ENCODE data around the gene SLC35A1. TPM values are rescaled to one million over a fixed set of nuclear protein-coding genes. Genes with fewer than 3 reads are reported as not detected.

SLC35A1 gene
- total and polyA plus RNA-seq, 2 of the 8 experiments (the other 6 are each of a cell fraction or from before 2014, with no cell fraction given), result 4.7 to 9.2 TPM

DNA sequence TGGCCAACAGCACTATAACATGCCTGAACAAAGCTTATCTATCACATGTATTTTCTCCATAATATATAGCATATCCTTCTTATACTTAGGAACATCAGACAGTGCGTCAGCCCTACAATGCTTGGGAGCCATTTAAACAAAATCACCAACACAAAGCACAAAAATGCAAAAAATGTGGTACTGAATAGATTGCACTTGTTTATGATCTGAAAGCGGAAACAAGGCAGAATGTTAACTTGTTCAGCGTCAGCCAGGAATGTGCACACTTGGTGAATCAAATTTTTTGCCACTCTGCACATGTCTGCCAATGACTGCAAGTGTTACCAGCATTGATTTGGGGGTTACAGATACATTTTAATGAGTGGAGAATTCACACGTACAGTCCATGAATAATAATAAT is 14.8 kb downstream of the SLC35A1 start:
- Histone ChIP-seq H4K20me1 (replicated peaks in 1 of 2; ENCODE audit: control insufficient read depth in 1 of 2, insufficient read depth in 2 of 2, low read length in 2 of 2) (no peaks in the 10 kb centered on the region), H3K79me2 (ENCODE audit: control insufficient read depth in 1 of 2, insufficient read depth in 2 of 2, low read length in 2 of 2) (no peaks in the 10 kb centered on the region), H3K4me2 (ENCODE audit: insufficient read depth in 1 of 2, low read depth in 2 of 2, low read length in 2 of 2) (no peak overlapping the region), H2BK15ac (ENCODE audit: low read length) (no peak overlapping the region), H2AFZ (ENCODE audit: low read length) (no peak overlapping the region), H3K4ac (replicated peaks; ENCODE audit: insufficient read length, low read depth, low read length) (no peak overlapping the region), H2BK5ac (ENCODE audit: low read depth, low read length) (no peak overlapping the region), H3K4me1 (replicated peaks in 1 of 4; ENCODE audit: control insufficient read depth in 3 of 4, insufficient read depth in 4 of 4, low read length in 3 of 4) (peaks cover 7 to 14% (median 9%) of the 10 kb centered on the region in 4 experiments), H3K4me3 (ENCODE audit: extremely low read depth in 1 of 4, insufficient read depth in 2 of 4, low read depth in 3 of 4, low read length in 4 of 4) (no peak overlapping the region), H3K18ac (ENCODE audit: extremely low read depth, low read length) (no peak overlapping the region), H4K91ac (replicated peaks; ENCODE audit: insufficient read length, low read length) (no peak overlapping the region), H3K9ac (replicated peaks in 1 of 4; ENCODE audit: extremely low read depth in 1 of 4, low read depth in 3 of 4, low read length in 3 of 4) (no peak overlapping the region), H3K36me3 (ENCODE audit: control insufficient read depth in 2 of 4, insufficient read depth in 4 of 4, low read length in 3 of 4) (no peaks in the 10 kb centered on the region), H4K5ac (ENCODE audit: insufficient read length, low read depth, low read length) (no peak overlapping the region), H2BK20ac (ENCODE audit: low read length) (no peak overlapping the region), H3K23me2 (ENCODE audit: low read depth, low read length) (no peaks in the 10 kb centered on the region), H3K14ac (ENCODE audit: insufficient read length) (no peak overlapping the region), H3K9me3 (ENCODE audit: insufficient read depth in 2 of 2, low read depth in 1 of 2, low read length in 1 of 2) (no peaks in the 10 kb centered on the region), H2AK5ac (ENCODE audit: low read depth, low read length) (no peak overlapping the region), H2BK12ac (ENCODE audit: low read depth, low read length) (no peak overlapping the region), H3K27me3 (replicated peaks in 1 of 4; ENCODE audit: control insufficient read depth in 3 of 4, extremely low read depth in 1 of 4, insufficient read depth in 3 of 4, low read length in 3 of 4) (no peaks in the 10 kb centered on the region), H3K23ac (ENCODE audit: insufficient read length) (no peak overlapping the region), H4K8ac (ENCODE audit: extremely low read depth, insufficient read depth, low read length) (no peak overlapping the region), H3K79me1 (ENCODE audit: low read depth, low read length) (no peaks in the 10 kb centered on the region), H3K56ac (replicated peaks; ENCODE audit: insufficient read length, low read depth, low read length) (no peak overlapping the region), H2BK120ac (replicated peaks; ENCODE audit: low read depth, low read length) (no peak overlapping the region), H3K27ac (ENCODE audit: low read depth, low read length) (no peak overlapping the region)
- 84% methylated on average over 4 of the region's 4 CpGs; no CpG with 5 or more reads in 1 of the 2 experiments for WGBS, 2 experiments (ENCODE audit: extremely low coverage in 1 of 2, insufficient coverage in 1 of 2, insufficient read length in 1 of 2, insufficient replicate concordance in 2 of 2, low coverage in 1 of 2, low lambda C conversion rate in 2 of 2, missing lambda C conversion rate in 1 of 2)
- ChIA-PET CTCF (ENCODE audit: partially characterized antibody) (interaction anchor here (1.2 kb wide), 1 partner anchor 95 kb away, joined by 4 read pairs; no protein-coding TSS in a partner anchor), POLR2A (ENCODE audit: partially characterized antibody) (no interaction called here)
- FAIRE-seq (no peak), DNase-seq (ENCODE audit: low read depth in 1 of 2, low spot score in 2 of 2) (no peak)
- TF ChIP-seq PHF8 (conservative IDR thresholded peaks at IDR 0.05; ENCODE audit: low read depth, low read length) (no peak), NANOG (IDR thresholded peaks at IDR 0.05; ENCODE audit: insufficient read depth, low read depth, low read length, poor library complexity, severe bottlenecking) (no peak), HDAC2 (IDR thresholded peaks at IDR 0.05; ENCODE audit: borderline replicate concordance in 1 of 2, low read depth in 2 of 2, low read length in 2 of 2) (no peak), CHD2 (IDR thresholded peaks at IDR 0.05; ENCODE audit: low read length) (no peak)
- TF ChIP-seq, protein P1, sequence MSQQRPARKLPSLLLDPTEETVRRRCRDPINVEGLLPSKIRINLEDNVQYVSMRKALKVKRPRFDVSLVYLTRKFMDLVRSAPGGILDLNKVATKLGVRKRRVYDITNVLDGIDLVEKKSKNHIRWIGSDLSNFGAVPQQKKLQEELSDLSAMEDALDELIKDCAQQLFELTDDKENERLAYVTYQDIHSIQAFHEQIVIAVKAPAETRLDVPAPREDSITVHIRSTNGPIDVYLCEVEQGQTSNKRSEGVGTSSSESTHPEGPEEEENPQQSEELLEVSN (IDR thresholded peaks at IDR 0.05), result no peak

Measured in H1 (cell line).